GM04504 (cell line): ENCODE results near the gene GSTO2.
A peak's percentile ranks its signal among the peaks of the same experiment; 100 is the strongest.

Experiments used
- DNase-seq: peaks from one replicate; pipeline ENCODE4 v3.0.0-alpha.2; 2012; ENCODE audit warnings: low read depth

The GSTO2 gene

GRCh38 chr10:104326991-104327610, 58.1 kb downstream of the GSTO2 start:
- DNase-seq: no peak

- peak; percentile 72 for DNase-seq
Measured at GRCh38 chr10:104327745-104328645, 59.0 kb downstream of the GSTO2 start.

DNA sequence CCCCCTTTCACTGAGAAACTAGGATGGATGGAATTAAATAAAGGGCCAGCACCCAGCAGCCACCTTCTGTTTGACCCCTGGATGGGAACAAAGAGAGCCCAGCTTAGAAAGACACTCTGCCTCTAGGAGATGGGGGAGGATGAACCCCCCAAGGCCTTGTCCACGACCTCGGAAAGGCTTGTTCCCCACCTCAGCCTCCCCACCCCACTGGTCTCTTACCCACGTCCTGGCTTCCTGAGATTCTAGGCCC, 59.6 kb downstream of the GSTO2 start:
- DNase-seq: no peak

- peak; percentile 87 for DNase-seq
Measured at GRCh38 chr10:104328896-104329710, 60.1 kb downstream of the GSTO2 start.

DNA sequence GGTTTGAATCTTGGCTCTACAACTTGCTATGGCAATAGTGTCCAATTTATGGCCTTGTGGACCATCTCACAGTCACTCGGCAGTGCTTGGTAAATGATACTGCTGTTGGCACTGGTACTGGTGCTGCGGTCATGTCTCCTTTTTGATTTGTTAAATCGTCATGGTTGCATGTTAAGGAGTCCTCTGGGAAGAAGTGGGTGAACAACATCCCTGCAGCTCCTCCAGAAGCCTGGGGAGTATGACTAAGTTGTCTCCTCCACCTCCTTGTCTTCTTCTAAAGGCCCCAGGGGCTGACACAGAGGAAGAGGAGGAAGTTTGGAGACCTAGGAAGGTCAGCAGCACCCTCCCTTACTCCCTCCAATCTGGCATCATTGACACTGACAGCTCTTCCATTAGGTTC, 60.8 kb downstream of the GSTO2 start:
- peak; percentile 83 for DNase-seq

DNA sequence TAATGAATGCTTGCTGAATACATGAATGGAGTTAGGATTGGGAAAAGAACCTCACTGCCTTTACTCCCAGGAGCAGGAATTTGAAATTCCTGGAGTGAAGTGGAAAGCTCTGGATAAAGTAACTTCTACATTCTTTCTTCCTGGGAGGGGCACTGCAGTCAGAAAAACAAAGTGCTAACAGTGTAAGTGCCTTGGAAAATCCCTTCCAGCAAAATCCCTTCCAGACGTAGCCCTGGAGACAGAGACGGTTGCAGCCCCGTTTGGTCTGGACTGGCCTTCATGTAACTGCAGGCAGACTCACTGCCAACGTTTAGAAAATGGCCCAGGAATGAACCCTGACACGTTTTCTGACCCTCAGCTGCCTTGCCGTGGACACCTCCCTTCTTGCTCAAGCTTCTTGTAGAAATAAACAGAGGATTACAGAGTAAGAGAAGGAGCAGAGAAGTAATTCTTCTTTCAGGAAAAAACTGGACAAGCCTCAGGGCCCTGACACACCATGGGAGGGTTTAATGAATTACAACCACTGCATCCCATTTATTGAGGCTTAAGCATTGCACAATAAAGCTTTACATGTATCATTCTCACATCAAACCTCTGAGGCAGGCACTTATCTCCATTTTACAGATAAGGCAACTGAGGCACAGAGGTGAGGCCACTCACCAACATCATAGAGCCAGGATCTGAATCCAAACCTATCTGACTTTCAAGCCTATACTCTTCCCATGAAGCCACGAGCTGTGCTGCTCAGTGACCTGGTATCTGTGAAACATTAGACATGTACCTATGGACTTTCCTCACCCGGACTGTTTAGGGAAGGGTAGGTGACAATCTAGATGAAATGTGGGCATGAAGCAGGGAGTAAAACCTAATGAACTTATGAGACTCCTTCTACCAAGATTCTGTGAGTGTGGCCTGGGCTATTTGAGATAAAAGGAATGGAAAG, 61.5 kb downstream of the GSTO2 start:
- DNase-seq: peak; percentile 89

GRCh38 chr10:104331208-104331838, 62.3 kb downstream of the GSTO2 start:
- DNase-seq: no peak

DNA sequence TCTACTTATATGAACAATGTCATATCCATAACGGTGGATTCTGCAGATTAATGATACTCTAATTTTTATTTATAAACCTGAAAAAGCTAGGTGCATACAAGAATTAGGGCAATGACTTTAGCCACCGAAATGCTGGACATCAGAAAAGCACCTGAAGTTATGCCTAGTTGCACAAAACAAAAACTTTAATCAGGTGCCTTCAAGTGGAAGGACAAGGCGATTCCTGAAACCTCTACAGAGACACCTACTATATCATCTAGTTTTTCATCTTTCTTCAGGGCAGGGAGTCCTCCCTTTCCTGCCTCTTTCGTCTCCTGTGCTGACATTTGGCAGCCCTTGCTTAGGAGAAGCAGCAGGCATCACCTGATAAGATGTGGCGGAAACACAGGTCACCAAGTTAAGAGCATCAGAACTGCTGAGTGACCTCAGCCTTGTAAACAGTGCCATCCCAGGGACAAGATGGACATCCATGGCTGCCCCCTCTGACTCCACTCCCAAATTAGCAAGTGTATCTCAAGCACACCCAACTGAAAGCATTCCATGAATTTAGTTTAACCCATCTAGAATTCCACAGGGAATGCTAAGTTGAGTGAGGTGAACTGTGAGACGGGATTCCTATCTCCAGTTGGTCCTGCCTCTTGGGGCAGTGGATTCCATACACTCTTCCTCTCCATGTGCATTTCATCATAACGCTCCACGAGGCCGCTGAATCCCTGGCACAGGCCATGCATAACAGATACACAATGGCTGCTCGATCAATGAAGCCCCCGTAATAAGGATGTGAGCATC, 63.5 kb downstream of the GSTO2 start:
- no peak for DNase-seq

- no peak for DNase-seq
Measured at GRCh38 chr10:104333032-104333727, 64.2 kb downstream of the GSTO2 start.

GRCh38 chr10:104333728-104334373, 64.9 kb downstream of the GSTO2 start:
- DNase-seq: no peak

DNA sequence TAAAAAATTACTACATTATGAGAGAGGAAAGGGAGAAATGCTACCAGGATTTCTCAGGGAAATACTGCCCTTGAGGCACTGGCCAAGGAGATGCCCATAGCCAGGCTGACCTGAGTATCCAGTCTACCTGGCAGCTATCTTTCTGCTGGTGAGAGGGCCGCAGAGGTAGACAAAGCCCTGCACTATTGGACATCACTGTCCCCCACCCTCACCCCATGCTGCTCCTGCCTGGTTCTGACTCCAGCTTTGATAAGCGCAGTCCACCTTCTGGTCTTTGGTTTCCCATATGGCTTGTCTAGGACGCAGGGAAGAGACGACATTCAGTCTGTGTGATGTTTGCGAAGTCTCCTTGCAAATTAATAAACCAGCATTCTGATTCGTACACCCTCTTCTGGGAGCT, 65.6 kb downstream of the GSTO2 start:
- no peak for DNase-seq

DNA sequence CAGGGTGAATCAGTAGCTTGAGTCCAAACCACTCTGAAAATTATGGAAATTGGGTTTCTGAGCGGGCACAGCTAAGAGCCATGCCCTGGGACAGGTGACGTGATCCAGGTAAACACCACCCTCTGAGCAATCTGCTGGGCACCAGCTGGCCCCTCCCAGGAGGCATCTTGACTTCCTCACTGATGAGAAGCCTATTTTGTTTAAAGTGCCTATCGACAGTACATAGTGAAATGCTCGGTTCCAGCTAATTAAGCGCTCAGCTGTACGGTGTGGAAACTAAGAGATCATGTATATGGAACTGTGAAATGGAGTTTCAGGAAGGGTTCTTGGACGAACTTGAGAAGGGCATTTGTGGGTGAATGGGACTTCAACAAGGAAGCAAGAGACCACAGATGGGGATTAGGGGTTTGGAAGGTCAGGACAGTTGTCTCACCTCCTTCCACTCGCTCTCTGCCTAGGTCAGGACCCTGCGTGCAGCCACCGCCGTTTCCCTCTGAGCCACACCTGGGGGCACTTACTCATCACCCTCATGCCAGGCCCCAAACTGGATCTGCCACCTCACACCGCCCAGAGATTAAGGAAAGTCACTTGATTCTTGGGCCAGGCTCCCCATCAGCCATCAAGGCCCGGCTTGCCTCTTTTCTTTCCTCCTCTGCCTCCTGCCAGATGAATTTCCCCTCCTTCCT, 66.1 kb downstream of the GSTO2 start:
- no peak for DNase-seq

- DNase-seq: no peak
Measured at GRCh38 chr10:104336821-104337467, 68.0 kb downstream of the GSTO2 start.

DNA sequence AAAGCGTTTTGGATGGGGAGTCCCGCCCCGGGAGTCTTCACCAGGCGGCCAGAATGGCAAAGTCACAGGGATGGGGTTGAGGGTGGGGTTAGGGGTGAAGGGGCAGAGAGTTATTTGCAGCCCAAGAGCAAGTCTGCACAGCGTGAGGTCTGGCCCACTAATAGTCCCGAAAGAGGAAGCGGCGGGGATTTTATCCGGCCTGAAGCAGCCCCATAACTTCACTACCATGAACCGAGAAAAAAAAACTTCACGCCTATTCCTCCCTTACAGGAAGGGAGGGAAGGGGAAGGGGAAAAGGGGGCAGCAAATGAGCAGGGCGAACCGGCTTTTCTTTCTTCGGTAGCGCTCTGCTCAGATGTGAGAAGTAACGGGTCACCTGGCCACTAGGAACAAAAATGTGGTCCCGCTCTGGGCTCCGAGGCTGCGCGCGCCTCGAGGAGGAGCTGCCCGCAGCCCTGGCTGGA, 68.6 kb downstream of the GSTO2 start:
- DNase-seq: no peak

- DNase-seq: no peak
Measured at GRCh38 chr10:104337985-104338735, 69.2 kb downstream of the GSTO2 start, which contains the start of gene ITPRIP. ITPRIP (minus strand) TSS chr10:104338465; CDS start chr10:104316051, 22,414 bp downstream.

DNA sequence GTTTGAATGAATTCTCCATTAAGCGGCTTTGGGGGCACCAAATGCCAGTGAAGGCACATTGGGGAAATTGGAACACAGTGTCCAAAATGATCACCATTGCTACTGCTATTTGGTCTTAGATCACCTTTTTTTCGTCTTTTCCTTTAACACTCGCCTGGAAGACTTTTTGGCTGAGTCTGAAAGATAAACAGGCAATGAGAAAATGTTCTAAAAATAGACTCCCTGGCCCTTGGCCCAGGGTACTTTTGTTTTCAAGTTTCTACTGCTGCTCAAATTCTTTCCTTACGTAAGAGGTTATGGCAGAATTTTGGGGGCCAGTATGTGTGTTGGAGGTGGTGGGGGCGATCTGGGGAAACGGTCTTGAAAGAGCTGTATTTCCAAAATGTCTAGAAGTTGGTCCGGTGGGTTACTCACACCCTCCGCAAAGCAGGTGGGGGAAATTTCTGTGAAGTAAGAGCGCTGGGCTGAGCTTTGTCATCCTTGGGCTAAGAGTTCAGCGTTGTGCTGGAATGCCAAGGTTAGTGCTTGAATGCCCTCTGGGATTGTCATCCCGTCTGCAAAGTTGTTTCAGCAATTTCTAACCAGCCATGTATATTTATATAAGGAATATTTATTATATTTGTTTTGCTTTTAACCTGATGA, 70.6 kb downstream of the GSTO2 start:
- DNase-seq: no peak

DNA sequence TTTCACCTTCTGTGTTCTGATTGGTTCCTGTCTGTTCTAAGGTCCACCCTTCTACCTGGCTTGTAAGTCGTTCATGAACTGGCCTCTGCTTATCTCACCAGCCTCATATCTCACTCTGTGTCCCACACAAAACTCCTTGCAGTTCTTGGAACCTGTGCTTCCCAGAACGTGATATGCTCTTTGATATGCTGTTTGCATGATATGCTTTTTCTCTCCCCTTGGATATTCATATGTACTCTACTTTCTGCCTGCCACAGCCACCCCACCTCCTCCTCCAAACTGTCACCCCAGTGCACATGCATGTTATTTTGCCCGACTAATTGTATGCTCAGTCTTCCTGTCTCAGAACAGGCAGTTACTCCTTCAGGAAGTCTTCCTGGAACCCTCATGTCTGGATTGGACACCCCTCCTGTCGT, 71.1 kb downstream of the GSTO2 start:
- no peak for DNase-seq
